HepG2 (cell line): Measurements from ENCODE around the gene PIK3R3. TPM values are rescaled to one million over a fixed set of nuclear protein-coding genes. Genes with fewer than 3 reads are reported as not detected.

Experiments
- ATAC-seq: fragments of 200-7000 bp; cut with Tn5 transposase; 3 replicates; pipeline ENCODE4 v1.9.1; 2020; ENCODE audit warnings: mild to moderate bottlenecking, moderate library complexity
- BruUV-seq: library from RNA; stranded (reverse); fragments of 400-500 nt; replicated peaks from 2 replicates; lab custom pipeline; 2021; lab: Mats Ljungman, UMichigan
- CTCF ChIA-PET: fragments of 300-600 bp; formaldehyde crosslinking; extraction: SDS; loops from one replicate; lab custom pipeline; 2021; ENCODE audit warnings: low total read pairs, inconsistent platforms, low intra/inter-chr PET ratio; lab: Yijun Ruan, JAX
- POLR2A ChIA-PET: fragments of 350-600 bp; sonication (Branson Sonifier 250); formaldehyde crosslinking; loops from one replicate; lab custom pipeline; 2020; ENCODE audit warnings: antibody characterized with exemption, inconsistent platforms; lab: Yijun Ruan, JAX
- DNase-seq: peaks from one replicate; pipeline ENCODE4 v3.0.0-alpha.2; 2015; ENCODE audit warnings: low spot score
- FAIRE-seq: peaks from 3 replicates; lab custom pipeline; 2011; peaks lifted over from hg19 to GRCh38; lab: Jason Lieb, UNC
- H2AFZ ChIP-seq: one replicate; pipeline ENCODE4 v1.6.1; 2011; ENCODE audit warnings: low read length, inconsistent platforms
- H3K27ac ChIP-seq: fragments of 300-600 bp; 3 replicates; pipeline ENCODE4 v1.8.0; 2011; ENCODE audit warnings: mixed run types, mild to moderate bottlenecking, mixed read lengths, low read length, inconsistent platforms; ENCODE audit not compliant: insufficient read depth; ENCODE audit errors: extremely low read length
- H3K27me3 ChIP-seq, 2 experiments: fragments of 200-600 bp in 1 of 2; 2 replicates in 1 of 2; 3 replicates in 1 of 2; pipeline versions ENCODE4 v1.6.0 to v1.8.0; 2011; ENCODE audit warnings: low read length in 2 of 2, mild to moderate bottlenecking in 2 of 2, moderate library complexity in 2 of 2, inconsistent platforms in 1 of 2; ENCODE audit not compliant: insufficient read depth in 2 of 2, control insufficient read depth in 1 of 2
- H3K36me3 ChIP-seq, 2 experiments: fragments of 200-600 bp in 1 of 2; replicated peaks in 1 of 2; 2 replicates in 1 of 2; 3 replicates in 1 of 2; pipeline versions ENCODE4 v1.5.1 to v1.8.0; 2011; ENCODE audit warnings: low read length in 2 of 2, inconsistent platforms in 1 of 2; ENCODE audit not compliant: insufficient read depth in 2 of 2, control insufficient read depth in 1 of 2
- H3K4me1 ChIP-seq: 2 replicates; pipeline ENCODE4 v1.5.1; 2012; ENCODE audit warnings: low read length, inconsistent platforms; ENCODE audit not compliant: insufficient read depth
- H3K4me2 ChIP-seq: 2 replicates; pipeline ENCODE4 v1.6.0; 2011; ENCODE audit warnings: low read depth, low read length, inconsistent platforms
- H3K4me3 ChIP-seq, 3 experiments: fragments of 200-600 bp in 1 of 3; sonication (generic), shearing (Covaris generic) in 1 of 3; replicated peaks in 1 of 3; 2 replicates each; pipeline ENCODE4 v1.5.1; 2011 to 2016; ENCODE audit warnings: low read length in 3 of 3, inconsistent platforms in 2 of 3, low read depth in 2 of 3, mild to moderate bottlenecking in 2 of 3, control low read depth in 1 of 3, mixed read lengths in 1 of 3; ENCODE audit not compliant: insufficient read depth in 1 of 3
- H3K79me2 ChIP-seq: one replicate; pipeline ENCODE4 v1.6.1; 2011; ENCODE audit warnings: low read length, inconsistent platforms; ENCODE audit not compliant: insufficient read depth
- H3K9ac ChIP-seq: 2 replicates; pipeline ENCODE4 v1.6.0; 2011; ENCODE audit warnings: mild to moderate bottlenecking, low read depth, low read length, inconsistent platforms; ENCODE audit not compliant: insufficient read depth
- H3K9me3 ChIP-seq: 2 replicates; pipeline ENCODE4 v1.5.1; 2012; ENCODE audit warnings: mild to moderate bottlenecking, low read length
- H4K20me1 ChIP-seq: 2 replicates; pipeline ENCODE4 v1.6.0; 2011; ENCODE audit warnings: inconsistent platforms, mild to moderate bottlenecking, low read length, moderate library complexity; ENCODE audit not compliant: insufficient read depth
- CREM ChIP-seq, 2 experiments: sonication (generic) in 1 of 2; formaldehyde crosslinking in 1 of 2; IDR thresholded peaks; 2 replicates each; pipeline versions ENCODE4 v1.4.0 to v1.6.1; 2016 to 2020; ENCODE audit warnings: antibody characterized with exemption in 1 of 2, mild to moderate bottlenecking in 1 of 2, missing genetic modification reagents in 1 of 2
- HOXA9 ChIP-seq: sonication (generic); formaldehyde crosslinking; IDR thresholded peaks from 2 replicates; pipeline ENCODE4 v1.8.1; 2022; ENCODE audit warnings: missing genetic modification reagents, mild to moderate bottlenecking, moderate library complexity, borderline replicate concordance
- PRMT3 ChIP-seq: sonication (generic); formaldehyde crosslinking; IDR thresholded peaks from 2 replicates; pipeline ENCODE4 v1.8.1; 2022; ENCODE audit warnings: low read depth, mild to moderate bottlenecking, moderate library complexity, missing genetic modification reagents, borderline replicate concordance
- SSRP1 ChIP-seq: IDR thresholded peaks from 2 replicates; pipeline ENCODE4 v1.6.1; 2016; ENCODE audit warnings: control low read depth
- ZFP1 ChIP-seq: IDR thresholded peaks from 2 replicates; pipeline ENCODE4 v1.6.1; 2016
- ZNF251 ChIP-seq: sonication (generic); formaldehyde crosslinking; IDR thresholded peaks from 2 replicates; pipeline ENCODE4 v1.9.0; 2021; ENCODE audit warnings: mild to moderate bottlenecking, missing genetic modification reagents
- ZNF275 ChIP-seq: sonication (generic); formaldehyde crosslinking; IDR thresholded peaks from 2 replicates; pipeline ENCODE4 v1.8.0; 2022; ENCODE audit warnings: missing genetic modification reagents, mild to moderate bottlenecking, inconsistent platforms, borderline replicate concordance
- ZNF33B ChIP-seq: sonication (generic); formaldehyde crosslinking; IDR thresholded peaks from 2 replicates; pipeline ENCODE4 v1.5.1; 2020; ENCODE audit warnings: mild to moderate bottlenecking, missing genetic modification reagents
- ZNF430 ChIP-seq: sonication (generic); formaldehyde crosslinking; IDR thresholded peaks from 2 replicates; pipeline ENCODE4 v1.9.0; 2021; ENCODE audit warnings: mild to moderate bottlenecking, missing genetic modification reagents
- ZNF446 ChIP-seq: sonication (generic); formaldehyde crosslinking; IDR thresholded peaks from 2 replicates; pipeline ENCODE4 v1.5.0; 2020; ENCODE audit warnings: mild to moderate bottlenecking, missing genetic modification reagents
- ZNF562 ChIP-seq: sonication (generic); formaldehyde crosslinking; IDR thresholded peaks from 2 replicates; pipeline ENCODE4 v1.8.0; 2022; ENCODE audit warnings: missing genetic modification reagents, borderline replicate concordance
- ZNF660 ChIP-seq: sonication (generic); formaldehyde crosslinking; IDR thresholded peaks from 2 replicates; pipeline ENCODE4 v1.5.1; 2020; ENCODE audit warnings: mild to moderate bottlenecking, low read depth, missing genetic modification reagents, borderline replicate concordance
- in situ Hi-C: cut with HindIII; loops from 2 replicates; pipeline ENCODE4 v1.10.0; 2017; ENCODE audit warnings: low pct_unique_long_range_greater_than_20kb; ENCODE audit not compliant: extremely low pct_ligation_motif_present
- intact Hi-C: fragments of 100-400 bp; cut with micrococcal nuclease; formaldehyde crosslinking; loops from one replicate; pipeline ENCODE4 v1.10.0; 2022; ENCODE audit not compliant: unreplicated experiment
- polyA plus RNA-seq, 8 experiments: library from polyadenylated mRNA; depleted of rRNA in 3 of 8; stranded (reverse) in 7 of 8; unstranded in 1 of 8; fragments of >200 nt; fragmentation: Illumina TruSeq in 4 of 8; extraction: Trizol in 4 of 8; gene quantifications; 2 replicates each; pipeline versions ENCODE4 v1.2.1 to v1.2.3, GENCODE V29; 2011 to 2016; ENCODE audit warnings: low read depth in 4 of 8, missing spikeins in 1 of 8, mixed read lengths in 1 of 8; ENCODE audit not compliant: insufficient read depth in 1 of 8
- total RNA-seq, 5 experiments: library from RNA; depleted of rRNA; stranded (reverse); fragments of >200 nt; fragmentation: Illumina TruSeq; extraction: Trizol; gene quantifications; 2 replicates each; pipeline ENCODE4 v1.2.3, GENCODE V29; 2016; ENCODE audit warnings: low read depth in 1 of 5
- TF ChIP-seq, protein P1 (sequence below): sonication (generic); formaldehyde crosslinking; conservative IDR thresholded peaks from 2 replicates; pipeline ENCODE4 v1.4.0; 2020; ENCODE audit warnings: missing genetic modification reagents
- TF ChIP-seq, protein P2 (sequence below): sonication (generic); formaldehyde crosslinking; IDR thresholded peaks from 2 replicates; pipeline ENCODE4 v1.4.0; 2020; ENCODE audit warnings: missing genetic modification reagents

The PIK3R3 gene
- total and polyA plus RNA-seq, 2 of the 13 experiments (the other 11 are each of a cell fraction or from before 2014, with no cell fraction given) = 0.37 to 6.9 TPM

DNA sequence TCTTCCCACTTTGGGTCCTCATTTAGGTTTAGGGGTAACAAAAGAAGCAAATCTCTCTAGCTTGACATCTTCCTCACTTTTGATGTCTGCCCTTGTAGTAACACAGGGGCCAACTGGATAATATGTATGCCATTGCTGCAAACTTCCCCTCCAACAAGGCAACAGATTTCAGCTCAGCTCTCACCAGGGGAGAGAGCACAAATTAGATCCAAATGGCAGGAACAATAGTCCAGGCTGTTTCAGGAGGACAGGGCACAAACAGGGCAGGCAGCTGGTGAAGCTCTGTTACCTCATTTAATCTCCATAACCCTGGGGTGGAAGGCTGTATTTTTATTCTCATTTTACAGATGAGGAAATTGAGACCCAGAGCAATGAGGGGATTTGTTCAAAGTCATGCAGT, 4.3 kb upstream of the PIK3R3 start:
- no peak for FAIRE-seq
- no peaks in the 10 kb centered on the region for H4K20me1 ChIP-seq
- ChIA-PET CTCF (no interaction called here), POLR2A (no interaction called here)
- TF ChIP-seq SSRP1 (CRISPR knock-in tag) = no peak
- TF ChIP-seq ZNF33B (CRISPR knock-in tag) = no peak
- no peak for TF ChIP-seq ZNF446 (CRISPR knock-in tag)
- no peak for TF ChIP-seq ZNF430 (CRISPR knock-in tag)
- TF ChIP-seq CREM (IDR thresholded peaks at IDR 0.05) = no peak
- no peak for TF ChIP-seq CREM (CRISPR knock-in tag; IDR thresholded peaks at IDR 0.05)
- no peak for TF ChIP-seq ZNF275 (CRISPR knock-in tag)
- TF ChIP-seq HOXA9 (CRISPR knock-in tag) = no peak
- TF ChIP-seq ZFP1 (CRISPR knock-in tag) = no peak
- TF ChIP-seq, protein P1, sequence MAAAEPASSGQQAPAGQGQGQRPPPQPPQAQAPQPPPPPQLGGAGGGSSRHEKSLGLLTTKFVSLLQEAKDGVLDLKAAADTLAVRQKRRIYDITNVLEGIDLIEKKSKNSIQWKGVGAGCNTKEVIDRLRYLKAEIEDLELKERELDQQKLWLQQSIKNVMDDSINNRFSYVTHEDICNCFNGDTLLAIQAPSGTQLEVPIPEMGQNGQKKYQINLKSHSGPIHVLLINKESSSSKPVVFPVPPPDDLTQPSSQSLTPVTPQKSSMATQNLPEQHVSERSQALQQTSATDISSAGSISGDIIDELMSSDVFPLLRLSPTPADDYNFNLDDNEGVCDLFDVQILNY (CRISPR knock-in tag) = no peak
- TF ChIP-seq PRMT3 (CRISPR knock-in tag) = no peak
- TF ChIP-seq ZNF660 (CRISPR knock-in tag) = no peak
- TF ChIP-seq ZNF251 (CRISPR knock-in tag) = no peak
- TF ChIP-seq ZNF562 (CRISPR knock-in tag) = no peak
- TF ChIP-seq, protein P2, sequence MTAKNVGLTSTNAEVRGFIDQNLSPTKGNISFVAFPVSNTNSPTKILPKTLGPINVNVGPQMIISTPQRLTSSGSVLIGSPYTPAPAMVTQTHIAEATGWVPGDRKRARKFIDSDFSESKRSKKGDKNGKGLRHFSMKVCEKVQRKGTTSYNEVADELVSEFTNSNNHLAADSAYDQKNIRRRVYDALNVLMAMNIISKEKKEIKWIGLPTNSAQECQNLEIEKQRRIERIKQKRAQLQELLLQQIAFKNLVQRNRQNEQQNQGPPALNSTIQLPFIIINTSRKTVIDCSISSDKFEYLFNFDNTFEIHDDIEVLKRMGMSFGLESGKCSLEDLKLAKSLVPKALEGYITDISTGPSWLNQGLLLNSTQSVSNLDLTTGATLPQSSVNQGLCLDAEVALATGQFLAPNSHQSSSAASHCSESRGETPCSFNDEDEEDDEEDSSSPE (CRISPR knock-in tag) = no peak
- no peak overlapping the region for H3K4me3 ChIP-seq
- no peak overlapping the region for H3K4me2 ChIP-seq
- H3K4me1 ChIP-seq = peaks cover 24% of the 10 kb centered on the region
- no peaks in the 10 kb centered on the region for H3K36me3 ChIP-seq
- intact Hi-C loops = no loop called here
- no peak overlapping the region for H2AFZ ChIP-seq
- H3K27me3 ChIP-seq = peaks cover 2 to 12% of the 10 kb centered on the region in 2 experiments; a peak in 4 of 5 replicates
- in situ Hi-C loops = no loop called here
- ATAC-seq = no peak
- DNase-seq = no peak
- H3K27ac ChIP-seq = no peak overlapping the region
- BruUV-seq = no TSS peak
- no peaks in the 10 kb centered on the region for H3K79me2 ChIP-seq
- no peak overlapping the region for H3K9ac ChIP-seq
- no peaks in the 10 kb centered on the region for H3K9me3 ChIP-seq
